ENCODE results near the gene AURKAIP1. TPM values are rescaled to one million over a fixed set of nuclear protein-coding genes. Genes with fewer than 3 reads are reported as not detected.

Gene AURKAIP1
- total and polyA plus RNA-seq, 4 experiments from 2014 or later: 60.4 to 179 (median 116) TPM

DNA sequence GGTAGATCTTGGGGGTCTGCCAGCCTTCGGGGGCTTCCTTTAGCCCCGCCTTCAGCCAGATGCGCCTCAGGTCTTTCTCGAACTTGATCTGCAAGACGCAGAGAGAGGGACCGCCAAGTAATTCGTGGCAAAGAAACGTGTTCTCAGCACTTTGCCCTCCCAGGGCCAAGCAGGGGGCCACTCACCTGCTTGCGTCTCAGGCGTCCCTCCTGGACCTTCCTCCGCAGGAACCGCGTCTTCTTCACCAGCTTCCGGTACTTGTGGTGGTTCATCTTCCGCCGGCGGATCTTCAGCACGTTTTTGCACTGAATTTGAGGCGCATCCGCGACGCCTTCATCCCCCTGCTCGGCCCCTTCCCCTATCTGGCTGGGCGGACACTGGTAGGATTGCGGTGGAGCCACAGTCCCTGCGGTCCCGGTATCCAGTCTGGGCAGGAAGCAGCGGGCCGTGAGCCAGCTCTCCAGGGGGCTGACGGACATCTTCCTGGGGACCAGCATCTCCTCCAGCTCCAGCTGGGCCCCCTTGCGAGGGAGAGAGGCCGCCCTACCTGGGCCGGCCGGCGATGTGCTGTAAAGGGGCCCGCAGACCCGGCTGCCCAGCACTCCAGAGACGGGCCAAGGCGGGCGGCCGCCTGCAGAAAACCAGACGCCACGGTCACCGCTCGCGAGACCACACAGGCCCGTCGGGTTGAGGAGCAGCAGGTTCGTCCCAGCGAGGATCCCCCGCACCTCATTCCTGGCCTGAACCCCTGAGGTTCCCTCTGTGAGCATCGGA lies 1.0 kb downstream of the AURKAIP1 start:
- H3K27me3 Mint-ChIP-seq: no peaks in the 10 kb centered on the region
- no peak for DNase-seq
- Histone ChIP-seq H3K4me3 (ENCODE audit: low read length in 2 of 2) (peak overlapping the region in 1 of 2 donors; percentile 73), H3K27ac (ENCODE audit: low read depth, low read length) (peak overlapping the region; percentile 88), H3K9me3 (ENCODE audit: control insufficient read depth in 1 of 2, low read length in 2 of 2) (no peaks in the 10 kb centered on the region), H3K4me1 (ENCODE audit: insufficient read depth, low read length) (peaks cover 46% of the 10 kb centered on the region), H3K36me3 (ENCODE audit: insufficient read depth, low read length) (no peaks in the 10 kb centered on the region), H3K27me3 (ENCODE audit: insufficient read depth, low read length) (no peaks in the 10 kb centered on the region)
- ChIA-PET CTCF (ENCODE audit: partially characterized antibody) (interaction anchor here (1.1 to 1.6 kb wide), 3 partner anchors 25 to 241 kb away, joined by 3 to 6 read pairs (median 6); partner anchors contain the start of gene CCNL2), POLR2A (ENCODE audit: partially characterized antibody) (interaction anchor here (0.9 to 10.2 kb wide), 12 partner anchors 8 to 257 kb away, joined by 3 to 149 read pairs (median 9); partner anchors contain the start of genes B3GALT6, C1orf159, CCNL2 and MIB2)
- peak overlapping the region; percentile 75 to 95 (median 82) for H3K4me3 Mint-ChIP-seq
- peaks cover 0 to 16% of the 10 kb centered on the region in 2 donors for H3K36me3 Mint-ChIP-seq
- no peaks in the 10 kb centered on the region for H3K9me3 Mint-ChIP-seq
- intact Hi-C loops (cut with micrococcal nuclease): loop anchor here (2.0 kb wide), 2 partner anchors 25 to 49 kb away; partner anchors contain the start of genes CPTP, DVL1 and INTS11
- H3K27ac Mint-ChIP-seq: peak overlapping the region in 6 of 7 donors; percentile 78 to 91 (median 86)
- H3K4me1 Mint-ChIP-seq: peaks cover 6 to 45% (median 28%) of the 10 kb centered on the region in 4 donors

DNA sequence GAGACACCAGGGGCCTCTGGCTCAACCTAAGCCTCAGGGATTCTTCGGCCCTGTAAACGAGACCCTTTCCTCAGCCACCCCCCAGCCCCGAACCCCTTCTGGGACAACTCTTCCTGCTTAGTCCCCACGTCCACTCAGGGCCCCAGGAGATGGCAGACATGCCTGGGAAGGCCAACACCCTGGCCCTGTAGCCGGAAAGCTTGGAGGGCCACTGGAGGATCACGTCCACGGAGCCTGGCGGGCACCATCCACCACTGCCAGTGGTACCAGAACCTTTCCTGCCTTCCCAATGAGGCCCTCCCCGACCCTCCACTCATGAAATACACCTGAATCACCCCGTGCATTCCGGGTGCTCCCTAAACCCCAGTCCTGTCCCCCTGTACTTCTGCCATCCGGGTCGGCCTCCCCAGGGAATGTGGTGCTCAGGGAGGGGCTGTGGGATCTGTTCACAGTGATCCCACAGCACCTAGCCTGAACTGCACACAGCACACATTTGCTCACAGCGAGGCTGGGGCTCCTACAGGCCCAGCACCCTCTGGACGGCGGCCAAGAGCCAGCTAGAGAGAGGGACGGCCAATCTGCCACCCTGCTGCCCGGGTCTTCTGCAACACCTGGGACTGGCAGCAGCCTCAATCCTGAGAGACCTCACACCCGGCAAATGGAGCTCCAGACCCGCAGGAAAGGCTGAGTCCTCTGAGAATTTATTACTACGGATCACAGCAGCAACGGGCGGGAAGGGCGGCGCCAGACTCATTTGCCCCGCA lies 1.8 kb downstream of the AURKAIP1 start:
- peaks cover 46% of the 10 kb centered on the region for H3K4me1 ChIP-seq (ENCODE audit: insufficient read depth, low read length)
- intact Hi-C loops (cut with micrococcal nuclease): loop anchor here (2.0 kb wide), 1 partner anchor 24 kb away; the partner anchor contains the start of gene DVL1
- Mint-ChIP-seq H3K36me3 (peaks cover 0 to 16% of the 10 kb centered on the region in 2 donors), H3K4me1 (peaks cover 6 to 45% (median 28%) of the 10 kb centered on the region in 4 donors), H3K9me3 (no peaks in the 10 kb centered on the region), H3K27ac (peak overlapping the region in 6 of 7 donors; percentile 72 to 87 (median 82)), H3K4me3 (peak overlapping the region; percentile 29 to 77 (median 64)), H3K27me3 (no peaks in the 10 kb centered on the region)
- no peaks in the 10 kb centered on the region for H3K27me3 ChIP-seq (ENCODE audit: insufficient read depth, low read length)
- no peak for DNase-seq
- no peaks in the 10 kb centered on the region for H3K36me3 ChIP-seq (ENCODE audit: insufficient read depth, low read length)
- no peak overlapping the region for H3K27ac ChIP-seq (ENCODE audit: low read depth, low read length)
- no peaks in the 10 kb centered on the region for H3K9me3 ChIP-seq (ENCODE audit: control insufficient read depth in 1 of 2, low read length in 2 of 2)
- CTCF ChIA-PET (ENCODE audit: partially characterized antibody): interaction anchor here (0.9 to 2.6 kb wide), 12 partner anchors 10 to 251 kb away, joined by 3 to 11 read pairs (median 6); partner anchors contain the start of gene CCNL2
- no peak overlapping the region for H3K4me3 ChIP-seq (ENCODE audit: low read length in 2 of 2)
- POLR2A ChIA-PET (ENCODE audit: partially characterized antibody): interaction anchor here (2.9 to 10.2 kb wide), 3 partner anchors 21 to 34 kb away, joined by 24 to 149 read pairs (median 74); partner anchors contain the start of genes CCNL2 and MRPL20

DNA sequence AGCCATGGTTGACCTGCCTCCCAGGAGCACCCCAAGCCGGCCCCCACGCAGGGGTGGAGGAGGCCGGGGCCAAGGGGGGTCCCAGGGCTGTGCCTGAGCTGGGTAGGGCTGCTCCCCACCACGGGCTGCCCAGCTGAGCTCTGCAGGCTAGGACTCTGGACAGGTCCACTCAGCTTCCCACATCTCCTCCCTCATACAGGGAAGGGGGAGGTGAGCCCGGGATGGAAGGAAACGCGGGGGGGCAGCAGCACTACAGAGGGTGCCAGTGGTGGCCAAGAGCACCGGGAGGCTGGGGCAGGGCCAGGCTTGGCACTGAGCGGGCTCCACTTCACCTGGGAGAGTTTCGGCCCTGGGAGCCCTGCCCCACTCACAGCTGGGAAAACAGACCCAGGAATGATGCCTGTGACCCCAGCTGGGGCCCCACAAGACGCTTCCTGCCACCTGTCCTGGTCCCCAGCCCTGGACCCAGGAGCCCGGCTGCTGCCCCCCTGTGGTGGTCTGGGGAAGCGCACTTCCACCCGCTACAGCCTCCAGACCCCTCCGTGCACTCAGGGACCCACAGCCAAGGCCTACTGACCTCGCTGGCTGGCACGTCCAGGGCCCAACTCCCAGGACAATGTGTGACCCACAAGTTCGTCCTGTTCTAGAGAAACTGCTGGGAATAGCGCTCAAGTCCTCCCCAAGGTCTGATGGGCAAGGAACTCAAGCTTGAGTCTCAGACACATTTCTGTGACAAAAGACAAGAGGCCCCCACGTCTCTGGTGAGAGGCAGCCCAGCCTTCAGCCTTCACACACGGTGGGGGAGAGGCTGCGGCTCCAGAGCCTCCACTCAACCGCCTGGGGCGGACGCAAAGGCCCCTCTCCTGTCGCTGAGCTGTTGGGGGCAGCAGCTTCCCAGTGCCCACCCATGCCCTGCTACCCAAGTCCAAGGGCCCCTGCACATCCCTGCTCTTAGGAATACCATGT lies 3.0 kb downstream of the AURKAIP1 start:
- DNase-seq: peak; percentile 68 to 79 (median 72)
- H3K9me3 ChIP-seq (ENCODE audit: control insufficient read depth in 1 of 2, low read length in 2 of 2): no peaks in the 10 kb centered on the region
- peaks cover 6 to 45% (median 28%) of the 10 kb centered on the region in 4 donors for H3K4me1 Mint-ChIP-seq
- H3K4me3 ChIP-seq (ENCODE audit: low read length in 2 of 2): peak overlapping the region in 1 of 2 donors; percentile 53
- CTCF ChIA-PET (ENCODE audit: partially characterized antibody): interaction anchor here (0.8 to 2.6 kb wide), 21 partner anchors 9 to 253 kb away, joined by 3 to 11 read pairs (median 4); partner anchors contain the start of genes CCNL2 and MRPL20
- peaks cover 46% of the 10 kb centered on the region for H3K4me1 ChIP-seq (ENCODE audit: insufficient read depth, low read length)
- H3K36me3 ChIP-seq (ENCODE audit: insufficient read depth, low read length): no peaks in the 10 kb centered on the region
- H3K27ac Mint-ChIP-seq: peak overlapping the region in 6 of 7 donors; percentile 81 to 92 (median 85)
- no peaks in the 10 kb centered on the region for H3K27me3 ChIP-seq (ENCODE audit: insufficient read depth, low read length)
- POLR2A ChIA-PET (ENCODE audit: partially characterized antibody): interaction anchor here (0.7 to 10.2 kb wide), 9 partner anchors 13 to 249 kb away, joined by 3 to 149 read pairs (median 5); partner anchors contain the start of genes CCNL2, MIB2, MRPL20 and UBE2J2
- H3K27ac ChIP-seq (ENCODE audit: low read depth, low read length): peak overlapping the region; percentile 64
- H3K36me3 Mint-ChIP-seq: peaks cover 0 to 16% of the 10 kb centered on the region in 2 donors
- peak overlapping the region in 7 of 8 donors; percentile 38 to 77 (median 63) for H3K4me3 Mint-ChIP-seq
- intact Hi-C loops (cut with micrococcal nuclease): loop anchor here (2.0 kb wide), 1 partner anchor 23 kb away; the partner anchor contains the start of gene DVL1
- H3K27me3 Mint-ChIP-seq: no peaks in the 10 kb centered on the region
- no peaks in the 10 kb centered on the region for H3K9me3 Mint-ChIP-seq

DNA sequence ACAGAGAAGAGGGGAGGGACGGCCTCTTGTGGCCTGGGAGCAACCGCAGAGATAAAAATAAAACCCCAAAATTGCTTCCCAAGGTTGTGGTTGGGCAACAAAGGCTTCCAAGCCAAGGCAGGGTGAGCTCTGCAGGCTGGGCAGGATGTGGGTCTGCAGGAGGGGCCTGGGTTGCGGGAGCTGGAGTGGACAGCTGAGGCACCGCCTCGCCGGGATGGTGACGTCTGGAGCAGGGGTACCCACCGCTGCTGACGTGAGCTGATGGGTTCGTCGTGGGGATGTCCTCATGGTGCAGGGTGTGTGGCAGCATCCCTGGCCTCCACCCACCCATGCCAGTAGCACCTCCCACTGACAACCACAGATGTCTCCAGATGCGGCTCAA lies 3.7 kb downstream of the AURKAIP1 start:
- Mint-ChIP-seq H3K4me1 (peaks cover 6 to 45% (median 28%) of the 10 kb centered on the region in 4 donors), H3K27ac (peak overlapping the region in 6 of 7 donors; percentile 74 to 92 (median 85)), H3K27me3 (no peaks in the 10 kb centered on the region), H3K4me3 (peak overlapping the region; percentile 35 to 77 (median 64)), H3K36me3 (peaks cover 0 to 16% of the 10 kb centered on the region in 2 donors), H3K9me3 (no peaks in the 10 kb centered on the region)
- H3K4me3 ChIP-seq (ENCODE audit: low read length in 2 of 2): peak overlapping the region in 1 of 2 donors; percentile 53
- peak overlapping the region; percentile 64 for H3K27ac ChIP-seq (ENCODE audit: low read depth, low read length)
- no peaks in the 10 kb centered on the region for H3K27me3 ChIP-seq (ENCODE audit: insufficient read depth, low read length)
- no peaks in the 10 kb centered on the region for H3K36me3 ChIP-seq (ENCODE audit: insufficient read depth, low read length)
- ChIA-PET POLR2A (ENCODE audit: partially characterized antibody) (interaction anchor here (0.5 to 10.2 kb wide), 9 partner anchors 12 to 249 kb away, joined by 3 to 149 read pairs (median 4); partner anchors contain the start of genes CCNL2, MIB2 and MRPL20), CTCF (ENCODE audit: partially characterized antibody) (interaction anchor here (0.8 to 2.6 kb wide), 13 partner anchors 8 to 249 kb away, joined by 3 to 11 read pairs (median 6); partner anchors contain the start of genes CCNL2 and MRPL20)
- peaks cover 46% of the 10 kb centered on the region for H3K4me1 ChIP-seq (ENCODE audit: insufficient read depth, low read length)
- peak; percentile 87 to 96 (median 90) for DNase-seq
- no peaks in the 10 kb centered on the region for H3K9me3 ChIP-seq (ENCODE audit: control insufficient read depth in 1 of 2, low read length in 2 of 2)
- intact Hi-C loops (cut with micrococcal nuclease): no loop called here

DNA sequence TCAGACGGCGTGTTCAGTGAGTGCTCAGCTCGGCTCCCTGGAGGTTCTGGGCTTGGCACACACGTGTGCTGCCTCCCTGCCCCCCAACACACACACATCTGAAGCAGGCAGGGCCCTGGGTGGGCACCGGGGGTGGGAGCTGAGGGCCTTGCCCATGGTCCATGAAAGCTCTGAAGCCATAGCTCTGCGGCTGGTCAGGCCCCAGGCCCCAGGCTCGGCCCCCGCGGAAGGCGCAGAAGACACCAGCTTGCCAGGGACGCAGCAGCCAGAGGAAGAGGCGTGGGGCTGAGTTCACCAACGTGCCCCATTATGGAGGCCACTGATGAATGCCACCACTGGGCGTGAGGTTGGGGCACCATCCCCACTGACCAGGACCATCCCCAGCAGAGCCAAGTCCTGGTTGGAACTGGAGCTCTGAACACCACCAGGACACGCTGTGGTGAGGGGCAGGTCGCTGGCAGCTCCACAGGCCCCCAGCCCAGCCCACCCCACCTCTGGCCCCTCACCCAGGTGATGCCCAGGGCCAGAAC lies 4.2 kb downstream of the AURKAIP1 start:
- H3K4me1 Mint-ChIP-seq: peaks cover 6 to 42% (median 27%) of the 10 kb centered on the region in 4 donors
- POLR2A ChIA-PET (ENCODE audit: partially characterized antibody): interaction anchor here (0.5 to 10.2 kb wide), 6 partner anchors 17 to 245 kb away, joined by 3 to 149 read pairs (median 5); partner anchors contain the start of genes CCNL2, MIB2 and MRPL20
- Histone ChIP-seq H3K27me3 (ENCODE audit: insufficient read depth, low read length) (no peaks in the 10 kb centered on the region), H3K9me3 (ENCODE audit: control insufficient read depth in 1 of 2, low read length in 2 of 2) (no peaks in the 10 kb centered on the region), H3K36me3 (ENCODE audit: insufficient read depth, low read length) (no peaks in the 10 kb centered on the region), H3K27ac (ENCODE audit: low read depth, low read length) (peak overlapping the region; percentile 64), H3K4me3 (ENCODE audit: low read length in 2 of 2) (no peak overlapping the region), H3K4me1 (ENCODE audit: insufficient read depth, low read length) (peaks cover 41% of the 10 kb centered on the region)
- peak overlapping the region in 5 of 8 donors; percentile 20 to 73 (median 38) for H3K4me3 Mint-ChIP-seq
- DNase-seq: peak in 2 of 5 donors; percentile 22 to 45
- H3K27me3 Mint-ChIP-seq: no peaks in the 10 kb centered on the region
- H3K9me3 Mint-ChIP-seq: no peaks in the 10 kb centered on the region
- peak overlapping the region in 6 of 7 donors; percentile 24 to 92 (median 87) for H3K27ac Mint-ChIP-seq
- intact Hi-C loops (cut with micrococcal nuclease): no loop called here
- peaks cover 0 to 16% of the 10 kb centered on the region in 2 donors for H3K36me3 Mint-ChIP-seq
- CTCF ChIA-PET (ENCODE audit: partially characterized antibody): interaction anchor here (1.5 to 2.6 kb wide), 8 partner anchors 8 to 249 kb away, joined by 4 to 9 read pairs (median 7); no protein-coding TSS in a partner anchor

All from CD4-positive, alpha-beta memory T cell (primary cell).